GM12872 (cell line): ENCODE data around the gene RUNDC1.

Experiments
- CTCF ChIP-seq: IDR thresholded peaks from 3 replicates; pipeline ENCODE4 v1.5.1; 2011; ENCODE audit warnings: low read depth, mild to moderate bottlenecking, low read length, moderate library complexity; ENCODE audit not compliant: insufficient read depth

Gene RUNDC1

GRCh38 chr17:42997984-42998938 is 17.9 kb downstream of the RUNDC1 start, which contains the start of gene RPL27:
Gene RPL27 (plus strand): TSS chr17:42998419. CDS start chr17:42998751, 332 bp downstream.
- peak; percentile 85 for TF ChIP-seq CTCF

GRCh38 chr17:42999003-42999525 is 18.7 kb downstream of the RUNDC1 start:
- no peak for TF ChIP-seq CTCF

GRCh38 chr17:43003542-43004172 is 23.3 kb downstream of the RUNDC1 start:
- no peak for TF ChIP-seq CTCF

- TF ChIP-seq CTCF, result peak; percentile 47
Measured at GRCh38 chr17:43006639-43007551, 26.5 kb downstream of the RUNDC1 start, which contains the start of gene IFI35. Gene IFI35 (plus strand): TSS chr17:43006784. CDS start chr17:43006948, 164 bp downstream.

- no peak for TF ChIP-seq CTCF
Measured at GRCh38 chr17:43010667-43011308, 30.4 kb downstream of the RUNDC1 start.

GRCh38 chr17:43011728-43012472 is 31.5 kb downstream of the RUNDC1 start:
- TF ChIP-seq CTCF, result no peak
